Measurements from ENCODE around the gene PTCD2.
A peak's percentile ranks its signal among the peaks of the same experiment; 100 is the strongest.

Gene PTCD2

DNA sequence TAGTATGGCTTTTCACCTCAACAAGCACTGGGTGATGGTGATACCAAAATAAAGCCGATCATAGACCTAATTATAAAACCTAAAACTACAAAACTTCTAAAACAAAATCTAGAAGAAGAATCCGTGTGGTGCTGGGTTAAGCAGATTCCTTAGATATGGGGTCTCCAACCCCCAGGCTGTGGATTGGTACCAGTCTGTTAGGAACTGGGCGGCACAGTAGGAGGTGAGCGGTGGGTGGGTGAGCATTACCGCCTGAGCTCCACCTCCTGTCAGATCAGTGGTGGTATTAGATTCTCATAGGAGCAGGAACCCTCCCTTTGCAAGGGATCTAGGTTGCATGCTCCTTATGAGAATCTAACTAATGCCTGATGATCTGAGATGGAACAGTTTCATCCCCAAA lies 33.4 kb upstream of the PTCD2 start:
- TF ChIP-seq OSR1 (CRISPR knock-in tag; IDR thresholded peaks at IDR 0.05) (no peak), TOX (CRISPR knock-in tag; IDR thresholded peaks at IDR 0.05; ENCODE audit: borderline replicate concordance) (no peak), GLIS3 (CRISPR knock-in tag; IDR thresholded peaks at IDR 0.05) (no peak), ZNF565 (CRISPR knock-in tag; conservative IDR thresholded peaks at IDR 0.05; ENCODE audit: low read depth) (no peak), ZC3H10 (CRISPR knock-in tag; IDR thresholded peaks at IDR 0.05) (no peak), ZFP30 (CRISPR knock-in tag; IDR thresholded peaks at IDR 0.05) (no peak), CSDC2 (CRISPR knock-in tag; IDR thresholded peaks at IDR 0.05) (no peak), ZNF8 (CRISPR knock-in tag; IDR thresholded peaks at IDR 0.05) (no peak), PPARA (CRISPR knock-in tag; IDR thresholded peaks at IDR 0.05; ENCODE audit: borderline replicate concordance) (no peak)
- TF ChIP-seq, protein P1, sequence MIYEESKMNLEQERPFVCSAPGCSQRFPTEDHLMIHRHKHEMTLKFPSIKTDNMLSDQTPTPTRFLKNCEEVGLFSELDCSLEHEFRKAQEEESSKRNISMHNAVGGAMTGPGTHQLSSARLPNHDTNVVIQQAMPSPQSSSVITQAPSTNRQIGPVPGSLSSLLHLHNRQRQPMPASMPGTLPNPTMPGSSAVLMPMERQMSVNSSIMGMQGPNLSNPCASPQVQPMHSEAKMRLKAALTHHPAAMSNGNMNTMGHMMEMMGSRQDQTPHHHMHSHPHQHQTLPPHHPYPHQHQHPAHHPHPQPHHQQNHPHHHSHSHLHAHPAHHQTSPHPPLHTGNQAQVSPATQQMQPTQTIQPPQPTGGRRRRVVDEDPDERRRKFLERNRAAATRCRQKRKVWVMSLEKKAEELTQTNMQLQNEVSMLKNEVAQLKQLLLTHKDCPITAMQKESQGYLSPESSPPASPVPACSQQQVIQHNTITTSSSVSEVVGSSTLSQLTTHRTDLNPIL (CRISPR knock-in tag; IDR thresholded peaks at IDR 0.05; ENCODE audit: low read depth), result no peak
- TF ChIP-seq, protein P2, sequence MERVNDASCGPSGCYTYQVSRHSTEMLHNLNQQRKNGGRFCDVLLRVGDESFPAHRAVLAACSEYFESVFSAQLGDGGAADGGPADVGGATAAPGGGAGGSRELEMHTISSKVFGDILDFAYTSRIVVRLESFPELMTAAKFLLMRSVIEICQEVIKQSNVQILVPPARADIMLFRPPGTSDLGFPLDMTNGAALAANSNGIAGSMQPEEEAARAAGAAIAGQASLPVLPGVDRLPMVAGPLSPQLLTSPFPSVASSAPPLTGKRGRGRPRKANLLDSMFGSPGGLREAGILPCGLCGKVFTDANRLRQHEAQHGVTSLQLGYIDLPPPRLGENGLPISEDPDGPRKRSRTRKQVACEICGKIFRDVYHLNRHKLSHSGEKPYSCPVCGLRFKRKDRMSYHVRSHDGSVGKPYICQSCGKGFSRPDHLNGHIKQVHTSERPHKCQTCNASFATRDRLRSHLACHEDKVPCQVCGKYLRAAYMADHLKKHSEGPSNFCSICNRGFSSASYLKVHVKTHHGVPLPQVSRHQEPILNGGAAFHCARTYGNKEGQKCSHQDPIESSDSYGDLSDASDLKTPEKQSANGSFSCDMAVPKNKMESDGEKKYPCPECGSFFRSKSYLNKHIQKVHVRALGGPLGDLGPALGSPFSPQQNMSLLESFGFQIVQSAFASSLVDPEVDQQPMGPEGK (CRISPR knock-in tag; IDR thresholded peaks at IDR 0.05; ENCODE audit: borderline replicate concordance), result no peak
- TF ChIP-seq, protein P3, sequence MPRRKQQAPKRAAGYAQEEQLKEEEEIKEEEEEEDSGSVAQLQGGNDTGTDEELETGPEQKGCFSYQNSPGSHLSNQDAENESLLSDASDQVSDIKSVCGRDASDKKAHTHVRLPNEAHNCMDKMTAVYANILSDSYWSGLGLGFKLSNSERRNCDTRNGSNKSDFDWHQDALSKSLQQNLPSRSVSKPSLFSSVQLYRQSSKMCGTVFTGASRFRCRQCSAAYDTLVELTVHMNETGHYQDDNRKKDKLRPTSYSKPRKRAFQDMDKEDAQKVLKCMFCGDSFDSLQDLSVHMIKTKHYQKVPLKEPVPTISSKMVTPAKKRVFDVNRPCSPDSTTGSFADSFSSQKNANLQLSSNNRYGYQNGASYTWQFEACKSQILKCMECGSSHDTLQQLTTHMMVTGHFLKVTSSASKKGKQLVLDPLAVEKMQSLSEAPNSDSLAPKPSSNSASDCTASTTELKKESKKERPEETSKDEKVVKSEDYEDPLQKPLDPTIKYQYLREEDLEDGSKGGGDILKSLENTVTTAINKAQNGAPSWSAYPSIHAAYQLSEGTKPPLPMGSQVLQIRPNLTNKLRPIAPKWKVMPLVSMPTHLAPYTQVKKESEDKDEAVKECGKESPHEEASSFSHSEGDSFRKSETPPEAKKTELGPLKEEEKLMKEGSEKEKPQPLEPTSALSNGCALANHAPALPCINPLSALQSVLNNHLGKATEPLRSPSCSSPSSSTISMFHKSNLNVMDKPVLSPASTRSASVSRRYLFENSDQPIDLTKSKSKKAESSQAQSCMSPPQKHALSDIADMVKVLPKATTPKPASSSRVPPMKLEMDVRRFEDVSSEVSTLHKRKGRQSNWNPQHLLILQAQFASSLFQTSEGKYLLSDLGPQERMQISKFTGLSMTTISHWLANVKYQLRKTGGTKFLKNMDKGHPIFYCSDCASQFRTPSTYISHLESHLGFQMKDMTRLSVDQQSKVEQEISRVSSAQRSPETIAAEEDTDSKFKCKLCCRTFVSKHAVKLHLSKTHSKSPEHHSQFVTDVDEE (CRISPR knock-in tag; IDR thresholded peaks at IDR 0.05), result no peak
- ATAC-seq, result no peak

DNA sequence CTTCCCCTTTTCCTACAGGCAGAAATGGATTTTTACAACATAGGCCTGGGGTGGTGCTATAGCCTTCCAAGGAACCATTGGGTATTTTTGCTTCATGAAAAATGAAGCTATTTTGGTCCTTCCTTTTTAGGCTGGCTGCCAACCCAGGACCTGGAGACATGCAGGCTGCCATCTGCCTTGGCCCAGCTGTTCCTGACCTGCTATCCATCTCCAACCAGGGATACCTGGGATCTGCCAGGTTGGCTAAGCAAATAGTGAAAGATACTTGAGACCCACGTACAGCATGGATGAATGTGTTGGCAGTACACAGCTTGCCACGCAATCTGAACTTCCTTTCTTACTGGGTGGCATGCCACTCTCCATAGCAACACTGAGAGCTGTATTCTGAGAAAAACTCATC lies 31.2 kb upstream of the PTCD2 start:
- ATAC-seq, result peak; percentile 55
- 0 out of 2 replicates have a peak, but pooled peaks have one; percentile 26 for TF ChIP-seq SNAI2 (CRISPR knock-in tag; IDR thresholded peaks at IDR 0.05)
- TF ChIP-seq ESRRG (CRISPR knock-in tag; IDR thresholded peaks at IDR 0.05), result no peak

DNA sequence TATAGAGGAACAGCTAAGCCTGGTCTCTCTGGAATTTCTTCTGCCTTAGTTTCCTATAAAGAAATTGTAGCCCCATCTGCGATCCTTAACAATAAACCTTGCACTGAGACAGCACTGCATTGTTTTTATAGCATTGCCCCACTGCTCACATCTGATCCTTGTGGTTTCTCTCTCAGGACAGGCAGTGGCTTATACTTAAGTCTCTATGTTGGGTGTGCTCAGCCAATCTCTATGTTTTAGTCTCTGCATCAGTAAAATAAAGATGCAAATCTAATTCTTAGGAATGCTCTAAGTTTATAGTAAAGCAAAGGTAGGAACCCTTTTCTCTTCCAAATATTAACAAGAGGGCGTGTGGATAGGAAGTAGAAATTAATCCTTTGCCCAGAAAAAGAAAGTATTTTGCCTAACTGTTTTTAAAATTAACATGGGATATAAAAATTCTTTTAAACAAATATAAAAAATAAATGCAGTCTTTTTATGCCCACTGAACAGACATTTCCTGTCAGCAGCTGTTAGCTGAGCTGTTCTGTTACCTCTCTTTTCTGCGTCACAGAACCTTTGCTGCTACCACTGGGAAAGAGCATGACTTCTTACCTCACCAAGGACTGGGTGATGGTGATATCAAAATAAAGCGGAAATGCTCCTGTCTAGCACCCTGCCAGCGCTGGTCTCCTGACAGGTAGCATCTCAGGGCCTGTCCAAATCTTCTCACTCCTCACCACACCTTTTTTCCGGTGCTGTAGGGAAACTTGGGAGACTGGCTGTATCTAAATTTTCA lies 29.6 kb upstream of the PTCD2 start:
- TF ChIP-seq ZNF565 (CRISPR knock-in tag; conservative IDR thresholded peaks at IDR 0.05; ENCODE audit: low read depth), result no peak
- TF ChIP-seq, protein P4, sequence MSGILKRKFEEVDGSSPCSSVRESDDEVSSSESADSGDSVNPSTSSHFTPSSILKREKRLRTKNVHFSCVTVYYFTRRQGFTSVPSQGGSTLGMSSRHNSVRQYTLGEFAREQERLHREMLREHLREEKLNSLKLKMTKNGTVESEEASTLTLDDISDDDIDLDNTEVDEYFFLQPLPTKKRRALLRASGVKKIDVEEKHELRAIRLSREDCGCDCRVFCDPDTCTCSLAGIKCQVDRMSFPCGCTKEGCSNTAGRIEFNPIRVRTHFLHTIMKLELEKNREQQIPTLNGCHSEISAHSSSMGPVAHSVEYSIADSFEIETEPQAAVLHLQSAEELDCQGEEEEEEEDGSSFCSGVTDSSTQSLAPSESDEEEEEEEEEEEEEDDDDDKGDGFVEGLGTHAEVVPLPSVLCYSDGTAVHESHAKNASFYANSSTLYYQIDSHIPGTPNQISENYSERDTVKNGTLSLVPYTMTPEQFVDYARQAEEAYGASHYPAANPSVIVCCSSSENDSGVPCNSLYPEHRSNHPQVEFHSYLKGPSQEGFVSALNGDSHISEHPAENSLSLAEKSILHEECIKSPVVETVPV (CRISPR knock-in tag; IDR thresholded peaks at IDR 0.05), result no peak
- no peak for TF ChIP-seq ZNF70 (CRISPR knock-in tag; IDR thresholded peaks at IDR 0.05)
- TF ChIP-seq, protein P1 (CRISPR knock-in tag; IDR thresholded peaks at IDR 0.05; ENCODE audit: low read depth), result no peak
- no peak for ATAC-seq

DNA sequence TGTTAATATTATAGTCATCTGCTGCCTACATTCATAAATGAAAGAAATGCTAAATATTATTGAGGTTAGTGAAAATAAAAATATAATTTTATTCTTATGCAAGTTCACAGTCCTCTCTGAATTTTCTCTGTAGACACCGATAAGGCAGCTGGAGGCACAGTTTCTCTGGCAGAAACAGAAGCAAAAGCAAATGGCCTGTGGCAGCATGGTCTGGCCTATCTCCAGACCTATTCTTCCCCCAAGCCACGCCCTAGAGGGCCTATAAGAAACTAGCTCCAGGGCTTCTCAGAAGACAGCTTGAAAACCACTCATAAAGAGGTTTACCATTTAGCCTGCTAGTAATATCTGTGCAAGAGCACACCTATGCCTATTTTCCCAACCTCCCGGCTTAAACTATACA lies 28.6 kb upstream of the PTCD2 start:
- TF ChIP-seq ISL1 (CRISPR knock-in tag; IDR thresholded peaks at IDR 0.05), result no peak
- ATAC-seq, result no peak

DNA sequence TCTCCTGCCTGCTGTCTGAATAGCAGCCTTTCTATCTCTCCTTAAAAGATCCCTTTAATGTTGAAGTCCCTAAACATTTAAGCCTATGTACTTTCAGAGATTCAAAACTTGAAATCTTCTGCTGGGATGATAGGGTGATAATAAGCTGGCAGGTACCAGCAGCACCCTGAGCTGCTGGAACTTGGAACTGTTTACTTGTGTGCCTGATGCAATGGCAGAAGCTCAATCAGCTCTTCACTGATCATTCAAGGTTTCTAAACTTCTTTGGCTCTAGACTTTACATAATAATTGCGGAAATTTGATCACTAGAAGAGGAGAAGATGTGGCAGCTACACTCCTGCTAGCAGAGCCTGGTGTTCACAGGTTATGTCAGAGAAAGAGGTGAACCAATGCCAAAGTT lies 27.8 kb upstream of the PTCD2 start:
- ATAC-seq, result no peak
- TF ChIP-seq OSR1 (CRISPR knock-in tag; IDR thresholded peaks at IDR 0.05) (no peak), TOX (CRISPR knock-in tag; IDR thresholded peaks at IDR 0.05; ENCODE audit: borderline replicate concordance) (no peak), ZC3H10 (CRISPR knock-in tag; IDR thresholded peaks at IDR 0.05) (no peak), RARB (CRISPR knock-in tag; IDR thresholded peaks at IDR 0.05) (no peak), PPARA (CRISPR knock-in tag; IDR thresholded peaks at IDR 0.05; ENCODE audit: borderline replicate concordance) (no peak), ZNF8 (CRISPR knock-in tag; IDR thresholded peaks at IDR 0.05) (no peak), BACH2 (CRISPR knock-in tag; IDR thresholded peaks at IDR 0.05; ENCODE audit: borderline replicate concordance) (no peak), ZNF70 (CRISPR knock-in tag; IDR thresholded peaks at IDR 0.05) (no peak)
- TF ChIP-seq, protein P1 (CRISPR knock-in tag; IDR thresholded peaks at IDR 0.05; ENCODE audit: low read depth), result no peak
- TF ChIP-seq, protein P4 (CRISPR knock-in tag; IDR thresholded peaks at IDR 0.05), result no peak
- TF ChIP-seq, protein P5, sequence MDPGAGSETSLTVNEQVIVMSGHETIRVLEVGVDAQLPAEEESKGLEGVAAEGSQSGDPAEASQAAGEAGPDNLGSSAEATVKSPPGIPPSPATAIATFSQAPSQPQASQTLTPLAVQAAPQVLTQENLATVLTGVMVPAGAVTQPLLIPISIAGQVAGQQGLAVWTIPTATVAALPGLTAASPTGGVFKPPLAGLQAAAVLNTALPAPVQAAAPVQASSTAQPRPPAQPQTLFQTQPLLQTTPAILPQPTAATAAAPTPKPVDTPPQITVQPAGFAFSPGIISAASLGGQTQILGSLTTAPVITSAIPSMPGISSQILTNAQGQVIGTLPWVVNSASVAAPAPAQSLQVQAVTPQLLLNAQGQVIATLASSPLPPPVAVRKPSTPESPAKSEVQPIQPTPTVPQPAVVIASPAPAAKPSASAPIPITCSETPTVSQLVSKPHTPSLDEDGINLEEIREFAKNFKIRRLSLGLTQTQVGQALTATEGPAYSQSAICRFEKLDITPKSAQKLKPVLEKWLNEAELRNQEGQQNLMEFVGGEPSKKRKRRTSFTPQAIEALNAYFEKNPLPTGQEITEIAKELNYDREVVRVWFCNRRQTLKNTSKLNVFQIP (CRISPR knock-in tag; IDR thresholded peaks at IDR 0.05; ENCODE audit: borderline replicate concordance, low read depth), result no peak
